Hepatocyte (in vitro differentiated cells): ENCODE results near the gene ERBB2.

Source experiments
- EZH2 ChIP-seq: fragments of 200-600 bp; sonication (generic); IDR thresholded peaks from 2 replicates; pipeline ENCODE4 v1.6.1; 2016; ENCODE audit warnings: antibody characterized with exemption, mild to moderate bottlenecking, borderline replicate concordance
- TF ChIP-seq, protein P1 (sequence below): fragments of 200-600 bp; sonication (generic); IDR thresholded peaks from 2 replicates; pipeline ENCODE4 v1.5.1; 2016; ENCODE audit warnings: antibody characterized with exemption, mild to moderate bottlenecking; ENCODE audit not compliant: poor library complexity

DNA sequence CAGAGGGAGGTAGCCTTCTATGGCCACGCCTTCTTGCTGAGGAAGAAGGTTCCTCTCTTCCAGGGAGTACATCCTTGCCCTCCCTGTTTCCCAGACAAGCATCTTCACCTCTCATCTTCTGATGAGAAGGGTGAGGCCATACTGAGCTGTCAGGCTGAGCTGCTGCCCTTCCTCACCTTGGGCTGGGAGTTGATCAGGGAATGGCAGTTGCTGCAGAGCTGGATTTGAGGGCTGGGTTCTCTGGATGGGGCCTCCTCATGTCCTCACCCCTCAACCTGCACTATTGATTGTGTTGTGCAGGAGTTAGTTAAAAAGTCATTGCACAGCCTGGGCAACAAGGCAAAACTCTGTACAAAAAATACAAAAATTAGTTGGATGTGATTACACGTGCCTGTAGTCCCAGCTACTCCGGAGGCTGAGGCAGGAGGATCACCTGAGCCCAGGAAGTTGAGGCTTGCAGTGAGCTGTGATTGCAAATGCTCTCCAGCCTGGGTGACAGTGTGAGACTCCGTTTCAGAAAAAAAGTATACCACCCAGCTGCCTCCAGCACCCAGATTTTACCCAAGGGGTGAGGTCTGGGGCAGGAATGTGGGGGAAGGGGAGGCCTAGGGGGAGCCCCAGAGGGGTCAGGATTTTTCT lies 2.0 kb downstream of the ERBB2 start:
- TF ChIP-seq, protein P1, sequence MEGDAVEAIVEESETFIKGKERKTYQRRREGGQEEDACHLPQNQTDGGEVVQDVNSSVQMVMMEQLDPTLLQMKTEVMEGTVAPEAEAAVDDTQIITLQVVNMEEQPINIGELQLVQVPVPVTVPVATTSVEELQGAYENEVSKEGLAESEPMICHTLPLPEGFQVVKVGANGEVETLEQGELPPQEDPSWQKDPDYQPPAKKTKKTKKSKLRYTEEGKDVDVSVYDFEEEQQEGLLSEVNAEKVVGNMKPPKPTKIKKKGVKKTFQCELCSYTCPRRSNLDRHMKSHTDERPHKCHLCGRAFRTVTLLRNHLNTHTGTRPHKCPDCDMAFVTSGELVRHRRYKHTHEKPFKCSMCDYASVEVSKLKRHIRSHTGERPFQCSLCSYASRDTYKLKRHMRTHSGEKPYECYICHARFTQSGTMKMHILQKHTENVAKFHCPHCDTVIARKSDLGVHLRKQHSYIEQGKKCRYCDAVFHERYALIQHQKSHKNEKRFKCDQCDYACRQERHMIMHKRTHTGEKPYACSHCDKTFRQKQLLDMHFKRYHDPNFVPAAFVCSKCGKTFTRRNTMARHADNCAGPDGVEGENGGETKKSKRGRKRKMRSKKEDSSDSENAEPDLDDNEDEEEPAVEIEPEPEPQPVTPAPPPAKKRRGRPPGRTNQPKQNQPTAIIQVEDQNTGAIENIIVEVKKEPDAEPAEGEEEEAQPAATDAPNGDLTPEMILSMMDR: no peak
- TF ChIP-seq EZH2: no peak
